ENCODE data around the gene ITGA7. TPM values are rescaled to one million over a fixed set of nuclear protein-coding genes. Genes with fewer than 3 reads are reported as not detected.

The ITGA7 gene
- total RNA-seq, 1 experiment from 2014 or later: 2.7 TPM

DNA sequence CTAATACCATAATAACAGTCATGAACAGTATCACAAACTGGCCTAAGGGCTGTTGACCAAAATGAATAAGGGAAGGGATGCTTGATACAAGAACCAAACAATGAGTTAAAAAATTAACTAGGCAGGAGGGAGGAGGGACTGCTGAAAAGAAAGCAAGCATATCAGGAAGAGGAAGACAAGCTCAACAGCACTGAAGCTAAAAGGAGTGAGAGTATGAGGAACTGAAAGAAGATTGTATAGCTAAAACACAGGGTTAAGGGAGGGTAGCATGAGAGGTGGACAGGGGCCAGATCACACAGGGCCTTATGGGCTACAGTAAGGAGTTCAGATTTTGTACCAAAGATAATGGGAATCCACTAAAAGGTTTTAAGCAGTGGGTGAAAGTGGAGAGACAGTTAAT lies 34.1 kb downstream of the ITGA7 start:
- DNase-seq: no peak
- no peak overlapping the region for H2AFZ ChIP-seq
- no peak overlapping the region for H3K4me3 ChIP-seq
- BruUV-seq (replicated peaks): no TSS peak
- POLR2A ChIA-PET (ENCODE audit: unreplicated experiment): no interaction called here
- H3K4me2 ChIP-seq: no peak overlapping the region
- H3K9me2 ChIP-seq (ENCODE audit: insufficient read depth): no peaks in the 10 kb centered on the region
- intact Hi-C loops (cut with micrococcal nuclease; ENCODE audit: unreplicated experiment): no loop called here
- no peaks in the 10 kb centered on the region for H3K79me2 ChIP-seq (ENCODE audit: low read depth)
- no peaks in the 10 kb centered on the region for H3K9me3 ChIP-seq (ENCODE audit: insufficient read depth, low read depth)
- no peaks in the 10 kb centered on the region for H3K4me1 ChIP-seq (replicated peaks; ENCODE audit: insufficient read depth)
- no peaks in the 10 kb centered on the region for H3F3A ChIP-seq (ENCODE audit: insufficient read depth, low read depth)
- H3K27ac ChIP-seq: no peak overlapping the region
- H3K27me3 ChIP-seq (ENCODE audit: insufficient read depth, low read depth): peaks cover 3% of the 10 kb centered on the region; the same call in 1 of the 2 replicates
- no peaks in the 10 kb centered on the region for H3K36me3 ChIP-seq (ENCODE audit: low read depth)
- no peak for TF ChIP-seq EZH2 (IDR thresholded peaks at IDR 0.05; ENCODE audit: low read depth)
- CTCF ChIA-PET: interaction anchor here (0.6 kb wide), 1 partner anchor 215 kb away, joined by 3 read pairs; no protein-coding TSS in a partner anchor
- H4K20me1 ChIP-seq (ENCODE audit: insufficient read depth): no peaks in the 10 kb centered on the region

DNA sequence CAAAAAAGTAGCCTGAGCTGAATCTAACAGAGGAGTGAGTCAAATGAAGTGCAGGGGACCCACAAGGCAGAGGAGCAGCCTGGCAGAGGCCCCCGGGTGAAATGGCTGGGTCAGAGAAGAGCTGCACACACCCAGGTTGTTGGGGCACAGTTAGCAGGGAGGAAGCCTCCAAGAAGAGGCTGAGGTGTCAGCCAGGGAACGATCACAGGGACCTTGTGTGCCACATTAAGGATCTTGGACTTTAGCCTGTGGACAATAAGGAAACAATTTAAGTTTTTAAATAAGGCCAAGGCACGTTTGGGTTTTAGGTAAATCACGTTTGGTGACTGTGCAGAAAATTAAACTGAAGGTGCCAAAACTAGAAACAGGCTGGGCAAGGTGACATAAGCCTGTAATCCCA lies 36.0 kb downstream of the ITGA7 start:
- DNase-seq: no peak
- Histone ChIP-seq H2AFZ (no peak overlapping the region), H3K4me3 (no peak overlapping the region)

DNA sequence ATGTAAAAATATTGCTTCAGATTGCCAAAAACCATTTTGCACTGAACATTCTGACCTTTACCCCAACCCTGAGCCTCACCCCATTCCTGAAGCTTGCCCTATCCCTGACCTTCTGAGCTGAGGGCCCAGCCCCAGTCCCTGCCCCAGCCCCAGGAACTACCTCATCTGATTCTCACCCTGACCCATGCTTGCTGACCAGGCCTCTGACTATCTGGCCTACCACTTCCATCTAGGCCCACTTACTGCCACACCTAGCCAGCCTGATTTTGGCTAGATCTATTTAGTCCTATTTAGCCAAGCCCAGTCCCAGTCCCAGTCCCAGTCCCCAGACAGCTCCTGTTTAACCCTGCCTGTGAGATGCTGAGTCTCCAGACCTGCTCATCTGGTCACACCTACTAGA lies 37.4 kb downstream of the ITGA7 start:
- no TSS peak for BruUV-seq (replicated peaks)
- Histone ChIP-seq H3K36me3 (ENCODE audit: low read depth) (no peaks in the 10 kb centered on the region), H3K9me2 (ENCODE audit: insufficient read depth) (no peaks in the 10 kb centered on the region), H2AFZ (no peak overlapping the region), H3K4me3 (no peak overlapping the region), H3K4me2 (no peak overlapping the region), H3F3A (ENCODE audit: insufficient read depth, low read depth) (no peaks in the 10 kb centered on the region), H4K20me1 (ENCODE audit: insufficient read depth) (no peaks in the 10 kb centered on the region), H3K27ac (no peak overlapping the region), H3K9me3 (ENCODE audit: insufficient read depth, low read depth) (no peaks in the 10 kb centered on the region), H3K4me1 (replicated peaks; ENCODE audit: insufficient read depth) (no peaks in the 10 kb centered on the region), H3K27me3 (ENCODE audit: insufficient read depth, low read depth) (no peaks in the 10 kb centered on the region), H3K79me2 (ENCODE audit: low read depth) (no peaks in the 10 kb centered on the region)
- no peak for DNase-seq
- ChIA-PET POLR2A (ENCODE audit: unreplicated experiment) (interaction anchor here (0.5 kb wide), 1 partner anchor 490 kb away, joined by 3 read pairs; no protein-coding TSS in a partner anchor), CTCF (no interaction called here)
- intact Hi-C loops (cut with micrococcal nuclease; ENCODE audit: unreplicated experiment): no loop called here
- TF ChIP-seq EZH2 (IDR thresholded peaks at IDR 0.05; ENCODE audit: low read depth): no peak
- TF ChIP-seq, protein P1, sequence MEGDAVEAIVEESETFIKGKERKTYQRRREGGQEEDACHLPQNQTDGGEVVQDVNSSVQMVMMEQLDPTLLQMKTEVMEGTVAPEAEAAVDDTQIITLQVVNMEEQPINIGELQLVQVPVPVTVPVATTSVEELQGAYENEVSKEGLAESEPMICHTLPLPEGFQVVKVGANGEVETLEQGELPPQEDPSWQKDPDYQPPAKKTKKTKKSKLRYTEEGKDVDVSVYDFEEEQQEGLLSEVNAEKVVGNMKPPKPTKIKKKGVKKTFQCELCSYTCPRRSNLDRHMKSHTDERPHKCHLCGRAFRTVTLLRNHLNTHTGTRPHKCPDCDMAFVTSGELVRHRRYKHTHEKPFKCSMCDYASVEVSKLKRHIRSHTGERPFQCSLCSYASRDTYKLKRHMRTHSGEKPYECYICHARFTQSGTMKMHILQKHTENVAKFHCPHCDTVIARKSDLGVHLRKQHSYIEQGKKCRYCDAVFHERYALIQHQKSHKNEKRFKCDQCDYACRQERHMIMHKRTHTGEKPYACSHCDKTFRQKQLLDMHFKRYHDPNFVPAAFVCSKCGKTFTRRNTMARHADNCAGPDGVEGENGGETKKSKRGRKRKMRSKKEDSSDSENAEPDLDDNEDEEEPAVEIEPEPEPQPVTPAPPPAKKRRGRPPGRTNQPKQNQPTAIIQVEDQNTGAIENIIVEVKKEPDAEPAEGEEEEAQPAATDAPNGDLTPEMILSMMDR (conservative IDR thresholded peaks at IDR 0.05): no peak

More for the DNA sequence above, 36.0 kb downstream of the ITGA7 start:
- Histone ChIP-seq H3K9me2 (ENCODE audit: insufficient read depth) (no peaks in the 10 kb centered on the region), H3F3A (ENCODE audit: insufficient read depth, low read depth) (no peaks in the 10 kb centered on the region), H3K9me3 (ENCODE audit: insufficient read depth, low read depth) (no peaks in the 10 kb centered on the region), H4K20me1 (ENCODE audit: insufficient read depth) (no peaks in the 10 kb centered on the region), H3K27ac (no peak overlapping the region), H3K36me3 (ENCODE audit: low read depth) (no peaks in the 10 kb centered on the region), H3K27me3 (ENCODE audit: insufficient read depth, low read depth) (no peaks in the 10 kb centered on the region; the same call in 1 of the 2 replicates), H3K79me2 (ENCODE audit: low read depth) (no peaks in the 10 kb centered on the region), H3K4me1 (replicated peaks; ENCODE audit: insufficient read depth) (no peaks in the 10 kb centered on the region), H3K4me2 (no peak overlapping the region)
- ChIA-PET POLR2A (ENCODE audit: unreplicated experiment) (no interaction called here), CTCF (no interaction called here)
- intact Hi-C loops (cut with micrococcal nuclease; ENCODE audit: unreplicated experiment): no loop called here
- TF ChIP-seq, protein P1 (conservative IDR thresholded peaks at IDR 0.05): no peak
- no peak for TF ChIP-seq EZH2 (IDR thresholded peaks at IDR 0.05; ENCODE audit: low read depth)
- no TSS peak for BruUV-seq (replicated peaks)

DNA sequence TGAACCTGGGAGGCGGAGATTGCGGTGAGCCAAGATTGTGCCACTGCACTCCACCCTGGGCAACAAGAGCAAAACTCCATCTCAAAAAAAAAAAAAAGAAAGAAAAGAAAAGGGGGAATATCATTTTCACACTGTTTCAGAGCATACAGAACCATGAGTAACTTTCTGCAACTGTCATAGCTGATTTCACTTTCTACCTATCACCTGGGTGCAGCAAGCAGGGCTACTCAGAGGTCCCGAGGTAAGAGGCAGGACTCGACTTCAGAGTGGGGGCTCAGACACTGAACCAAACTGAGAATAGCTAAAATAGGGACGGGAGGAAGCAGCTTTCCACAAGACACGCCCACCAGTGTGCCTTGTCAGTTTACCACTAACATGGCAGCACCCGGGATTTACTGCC lies 41.2 kb downstream of the ITGA7 start:
- no peak overlapping the region for H3K4me2 ChIP-seq
- no peak overlapping the region for H3K4me3 ChIP-seq
- H3K9me2 ChIP-seq (ENCODE audit: insufficient read depth): no peaks in the 10 kb centered on the region
- H3K4me1 ChIP-seq (replicated peaks; ENCODE audit: insufficient read depth): no peaks in the 10 kb centered on the region
- CTCF ChIA-PET: no interaction called here
- no peak overlapping the region for H3K27ac ChIP-seq
- H3K9me3 ChIP-seq (ENCODE audit: insufficient read depth, low read depth): no peaks in the 10 kb centered on the region
- no peak for TF ChIP-seq EZH2 (IDR thresholded peaks at IDR 0.05; ENCODE audit: low read depth)
- TF ChIP-seq, protein P1 (conservative IDR thresholded peaks at IDR 0.05): no peak
- POLR2A ChIA-PET (ENCODE audit: unreplicated experiment): no interaction called here
- no peaks in the 10 kb centered on the region for H4K20me1 ChIP-seq (ENCODE audit: insufficient read depth)
- H3K36me3 ChIP-seq (ENCODE audit: low read depth): no peaks in the 10 kb centered on the region
- H2AFZ ChIP-seq: no peak overlapping the region
- DNase-seq: no peak
- intact Hi-C loops (cut with micrococcal nuclease; ENCODE audit: unreplicated experiment): no loop called here
- H3K27me3 ChIP-seq (ENCODE audit: insufficient read depth, low read depth): peaks cover 5% of the 10 kb centered on the region; the same call in 1 of the 2 replicates
- no peaks in the 10 kb centered on the region for H3F3A ChIP-seq (ENCODE audit: insufficient read depth, low read depth)
- H3K79me2 ChIP-seq (ENCODE audit: low read depth): no peaks in the 10 kb centered on the region
- BruUV-seq (replicated peaks): no TSS peak

Data from PC-9 (cell line).